Femur (tissue), 1 donor: ENCODE measurements around the gene DIRAS1.

ENCODE experiments used
- DNase-seq: peaks from one replicate; pipeline ENCODE4 v3.0.0-alpha.2; 2017

DIRAS1 gene

DNA sequence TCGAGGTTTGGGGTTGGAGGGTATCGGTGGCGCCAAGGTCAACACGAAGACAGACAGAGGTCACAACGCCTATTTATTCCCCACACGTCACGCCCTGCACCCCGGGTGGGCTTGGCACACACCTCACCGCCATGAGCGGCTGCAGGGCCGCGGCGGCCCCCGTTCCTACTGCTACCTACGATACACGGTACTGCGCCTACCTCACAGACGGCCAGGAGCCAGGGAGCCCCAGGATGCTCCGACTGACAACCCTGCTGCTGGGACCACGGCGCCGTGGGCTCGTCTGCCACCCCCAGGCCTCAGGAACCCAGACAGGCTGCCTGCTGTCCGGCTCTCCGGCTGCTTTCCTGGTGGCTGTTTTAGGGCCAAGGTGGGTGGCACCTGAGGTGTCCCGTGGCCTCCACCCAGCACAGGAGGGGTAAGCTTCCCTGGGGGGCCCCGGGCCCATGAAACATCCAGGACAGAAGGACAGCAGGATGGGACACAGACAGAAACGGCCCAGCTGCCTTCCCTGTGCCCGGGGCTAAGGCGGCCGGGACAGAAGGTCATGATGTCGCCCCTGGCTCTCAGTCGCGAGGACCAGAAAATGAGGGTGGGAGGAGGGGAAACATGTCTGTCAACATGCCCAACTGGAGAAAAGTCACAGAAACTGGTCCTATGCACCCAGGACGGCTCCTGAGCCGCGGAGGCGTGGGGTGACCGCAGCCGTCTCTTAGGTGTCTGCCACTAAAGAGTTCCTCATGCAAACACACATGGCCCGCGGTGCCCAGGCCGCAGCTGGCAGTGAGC lies 33.7 kb upstream of the DIRAS1 start:
- DNase-seq: no peak

DNA sequence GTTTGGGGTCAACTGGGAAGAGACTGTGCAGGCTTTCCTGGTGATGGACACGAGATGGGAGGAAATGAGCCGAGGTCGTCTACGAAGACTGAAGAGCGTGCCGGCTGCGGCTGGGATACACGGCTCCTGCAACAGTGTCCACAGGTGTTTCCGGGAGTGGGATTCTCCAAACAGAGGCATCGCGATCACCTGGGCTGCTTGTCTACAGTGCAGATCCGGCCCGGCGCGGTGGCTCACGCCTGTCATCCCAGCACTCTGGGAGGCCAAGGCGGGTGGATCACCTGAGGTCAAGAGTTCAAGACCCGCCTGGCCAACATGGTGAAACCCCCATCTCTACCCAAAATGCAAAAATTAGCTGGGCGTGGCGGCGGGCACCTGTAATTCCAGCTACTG lies 30.3 kb upstream of the DIRAS1 start:
- DNase-seq: no peak

DNA sequence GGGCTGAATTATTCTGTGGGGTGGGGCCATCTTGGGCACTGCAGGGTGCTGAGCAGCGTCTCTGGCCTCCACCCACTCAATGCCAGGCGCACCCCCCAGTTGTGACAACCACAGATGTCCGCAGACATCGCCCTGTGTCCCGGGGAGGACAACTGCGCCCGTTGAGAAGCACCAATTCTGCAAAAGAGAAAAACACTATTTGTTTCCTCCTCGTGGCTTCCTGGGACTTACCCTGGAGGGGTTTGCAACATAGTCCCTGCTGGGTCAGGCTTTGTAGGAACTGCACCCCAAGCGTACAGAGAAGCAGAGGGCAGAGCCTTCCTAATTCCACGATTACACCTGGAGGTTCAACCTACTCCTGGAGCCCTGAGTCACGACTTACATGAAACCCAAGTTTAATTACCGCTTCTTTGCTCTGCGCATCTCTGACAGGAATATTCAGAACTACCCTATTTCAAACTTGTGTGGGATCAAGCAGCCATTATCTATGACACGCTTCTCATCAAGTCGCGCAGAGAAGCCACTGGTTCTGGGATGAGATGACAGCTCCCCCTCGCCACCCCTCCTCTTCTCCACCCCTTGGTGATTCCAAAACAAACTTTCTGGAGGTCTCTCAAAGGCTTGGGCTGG lies 29.8 kb upstream of the DIRAS1 start:
- DNase-seq: no peak

DNA sequence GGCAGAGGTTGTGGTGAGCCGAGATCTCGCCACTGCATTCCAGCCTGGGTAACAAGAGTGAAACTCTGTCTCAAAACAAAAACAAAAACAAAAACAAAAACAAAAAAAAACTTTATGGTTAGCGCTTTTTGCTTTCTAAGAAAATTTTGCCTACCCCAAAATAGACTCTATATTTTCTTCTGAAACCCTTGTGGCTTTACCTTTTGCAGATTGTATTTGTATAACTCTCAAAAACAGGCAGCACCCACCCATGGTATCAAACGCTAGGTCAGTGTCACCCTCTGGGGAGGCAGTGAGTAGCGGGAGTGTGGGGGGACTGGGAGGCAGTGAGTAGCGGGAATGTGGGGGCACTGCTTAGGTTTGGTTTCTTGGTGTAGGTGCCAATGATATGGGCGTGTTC lies 26.2 kb upstream of the DIRAS1 start:
- no peak for DNase-seq

DNA sequence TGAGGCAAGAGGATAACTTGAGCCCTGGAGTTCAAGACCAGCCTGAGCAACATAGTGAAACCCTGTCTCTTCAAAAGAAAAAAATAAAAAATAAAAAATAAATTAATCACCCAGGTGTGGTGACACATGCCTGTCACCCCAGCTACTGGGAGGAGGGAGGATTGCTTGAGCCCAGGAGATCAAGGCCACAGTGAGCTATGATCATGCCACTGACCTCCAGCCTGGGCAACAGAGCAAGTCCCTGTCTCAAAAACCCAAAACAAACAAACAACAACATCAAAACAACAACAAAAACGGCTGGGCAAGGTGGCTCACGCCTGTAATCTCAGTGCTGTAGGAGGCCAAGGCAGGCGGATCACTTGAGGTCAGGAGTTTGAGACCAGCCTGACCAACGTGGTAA lies 22.9 kb upstream of the DIRAS1 start:
- DNase-seq: no peak

DNA sequence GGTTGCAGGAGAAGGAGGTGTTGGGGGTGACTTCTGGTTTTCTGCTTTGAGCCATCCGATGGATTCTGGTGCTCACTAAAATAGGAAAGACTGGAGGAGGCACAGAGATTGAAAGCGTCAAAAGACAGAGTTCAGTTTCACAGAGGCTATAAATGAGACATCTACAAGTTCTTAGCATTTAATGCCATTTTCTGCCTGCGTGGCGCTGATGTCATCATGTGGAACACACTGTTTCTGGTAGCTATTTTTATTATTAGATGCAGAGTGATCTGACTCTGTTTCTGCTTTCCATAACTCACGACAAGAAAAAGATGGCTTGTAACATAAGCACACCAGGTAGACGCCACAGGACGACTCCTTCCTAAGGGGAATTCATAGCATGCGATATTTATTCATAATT lies 21.9 kb upstream of the DIRAS1 start:
- no peak for DNase-seq

DNA sequence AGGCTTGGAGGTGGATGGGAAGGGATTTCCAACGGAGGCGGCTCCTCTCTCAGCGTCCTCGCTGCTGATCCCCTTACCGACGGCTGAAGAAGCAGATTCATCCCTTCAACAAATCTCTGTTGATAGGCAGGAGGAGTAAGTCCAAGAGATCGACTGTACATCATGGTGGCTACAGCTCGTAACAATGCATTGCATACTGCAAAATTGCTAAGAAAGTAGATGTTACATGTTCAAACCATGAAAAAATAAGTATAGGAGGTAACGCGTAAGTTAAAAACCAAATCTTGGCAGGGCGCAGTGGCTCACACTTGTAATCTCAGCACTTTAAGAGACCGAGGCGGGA lies 19.1 kb upstream of the DIRAS1 start:
- no peak for DNase-seq

DNA sequence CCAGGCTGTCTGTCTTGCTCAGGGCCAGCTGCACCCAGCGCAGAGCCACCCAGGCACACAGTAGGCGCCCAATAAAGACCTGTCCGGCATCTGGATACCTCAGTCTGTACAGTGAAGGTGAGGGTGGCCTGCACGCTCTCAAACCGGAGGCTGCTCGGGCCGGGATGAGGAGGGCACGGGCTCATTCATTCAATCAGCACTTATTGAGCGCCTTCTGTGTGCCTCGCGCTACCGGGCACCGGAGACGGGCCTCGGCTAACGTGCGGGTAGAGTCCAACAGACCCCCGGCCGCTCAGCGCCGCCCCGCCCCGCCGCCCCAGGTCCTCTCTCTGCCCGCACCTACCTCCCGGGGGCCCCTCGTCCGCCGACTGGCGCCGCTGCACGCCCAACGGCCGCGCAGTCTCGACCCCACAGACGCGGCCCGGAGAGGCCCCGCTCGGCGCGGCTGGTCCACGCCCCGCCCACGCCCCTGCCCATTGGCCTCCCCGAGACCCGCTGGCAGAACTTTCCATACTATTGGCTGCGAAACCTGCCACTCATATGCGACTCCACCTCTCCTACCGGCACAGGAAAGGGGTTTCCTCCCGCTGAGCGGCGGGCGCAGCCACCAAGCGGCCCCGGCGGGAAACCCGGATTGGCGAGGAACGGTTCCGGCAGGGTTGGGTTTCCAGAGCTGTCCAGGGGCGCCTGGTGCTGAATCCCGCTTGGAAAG lies 18.6 kb upstream of the DIRAS1 start, which contains the start of gene SLC39A3:
Gene SLC39A3, minus strand, starts transcription at position 416 of the 712 bp plus-strand sequence. CDS start 2,760 bp downstream, outside the sequence.
- peak; percentile 99 for DNase-seq

DNA sequence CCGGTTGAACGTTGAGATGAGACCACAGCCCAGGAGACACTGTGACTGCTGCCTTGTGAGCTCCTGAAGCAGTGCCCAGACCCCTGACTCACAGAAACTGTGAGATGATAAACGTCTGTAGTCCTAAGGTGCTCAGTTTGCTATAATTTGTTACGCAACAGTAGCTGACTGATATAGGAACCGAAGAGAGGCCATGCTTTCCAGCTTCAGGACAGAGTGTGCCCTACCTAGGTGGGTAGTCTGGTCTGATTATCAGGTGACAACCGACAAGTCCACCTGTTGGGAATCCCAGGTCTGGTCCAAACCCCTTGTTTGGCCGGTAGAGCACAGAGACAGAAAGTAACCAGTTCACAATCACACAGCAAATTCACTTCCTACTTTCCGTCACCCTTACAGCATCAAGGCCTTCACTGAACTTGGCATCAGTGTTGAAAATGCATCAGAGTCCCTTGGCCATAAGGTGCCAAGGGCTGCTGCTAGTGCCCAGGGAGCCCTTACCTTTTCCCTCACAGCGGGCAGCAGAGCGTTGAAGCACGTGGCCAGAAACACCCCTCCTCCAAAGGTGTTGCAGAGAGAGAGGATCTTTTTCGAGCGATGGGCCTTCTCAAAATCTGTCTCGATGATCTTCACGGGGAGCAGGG lies 15.5 kb upstream of the DIRAS1 start:
- DNase-seq: no peak

DNA sequence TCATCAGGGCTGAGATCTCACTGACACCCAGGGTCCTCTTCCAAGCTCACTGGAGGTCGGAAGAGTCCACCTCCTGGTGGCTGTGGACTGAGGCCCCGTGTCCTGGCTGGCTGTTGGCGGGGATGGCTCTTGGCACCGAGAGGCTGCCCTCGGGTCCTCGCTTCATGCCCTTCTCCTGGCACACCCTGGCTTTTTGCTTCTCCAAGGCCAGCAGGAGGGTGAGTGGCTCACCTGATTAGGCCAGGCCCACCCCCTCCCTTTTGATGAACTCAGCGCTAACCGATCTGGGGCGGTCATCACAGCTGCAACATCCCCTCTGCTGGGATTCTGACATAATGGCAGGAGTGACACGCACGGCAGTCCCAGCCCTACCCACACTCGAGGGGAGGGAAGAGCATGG lies 14.2 kb upstream of the DIRAS1 start:
- DNase-seq: no peak

DNA sequence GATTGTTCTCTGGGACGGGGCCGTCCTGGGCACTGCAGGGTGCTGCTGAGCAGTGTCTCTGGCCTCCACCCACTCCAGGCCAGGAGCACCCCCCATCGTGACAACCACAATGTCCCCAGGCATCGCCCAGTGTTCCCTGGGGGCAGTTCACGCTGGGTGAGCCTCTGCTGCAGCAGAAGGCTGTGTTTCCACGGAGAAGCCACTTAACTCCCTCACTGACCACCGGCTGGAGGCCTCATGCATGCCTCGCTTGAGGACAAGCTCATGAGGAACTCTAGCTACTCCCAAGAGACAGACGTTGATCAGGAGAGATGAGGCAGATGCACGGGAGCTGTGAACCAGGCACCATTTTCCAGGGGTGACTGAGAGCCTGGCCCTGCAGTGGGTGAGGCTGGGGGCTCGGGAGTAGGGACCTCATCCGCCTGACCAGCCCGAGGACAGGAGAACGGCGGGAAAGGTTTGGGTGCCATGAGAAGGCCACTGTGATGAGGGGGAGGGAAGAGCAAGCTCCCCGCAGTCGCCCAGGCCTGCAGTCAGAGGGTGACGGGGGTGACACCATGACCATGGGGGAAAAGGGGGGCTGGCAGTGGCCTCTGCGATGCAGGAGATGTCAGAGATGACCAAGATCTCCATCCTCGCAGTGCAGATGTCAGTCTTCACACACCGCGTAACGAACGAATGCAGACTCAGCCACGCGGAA lies 13.6 kb upstream of the DIRAS1 start:
- no peak for DNase-seq

DNA sequence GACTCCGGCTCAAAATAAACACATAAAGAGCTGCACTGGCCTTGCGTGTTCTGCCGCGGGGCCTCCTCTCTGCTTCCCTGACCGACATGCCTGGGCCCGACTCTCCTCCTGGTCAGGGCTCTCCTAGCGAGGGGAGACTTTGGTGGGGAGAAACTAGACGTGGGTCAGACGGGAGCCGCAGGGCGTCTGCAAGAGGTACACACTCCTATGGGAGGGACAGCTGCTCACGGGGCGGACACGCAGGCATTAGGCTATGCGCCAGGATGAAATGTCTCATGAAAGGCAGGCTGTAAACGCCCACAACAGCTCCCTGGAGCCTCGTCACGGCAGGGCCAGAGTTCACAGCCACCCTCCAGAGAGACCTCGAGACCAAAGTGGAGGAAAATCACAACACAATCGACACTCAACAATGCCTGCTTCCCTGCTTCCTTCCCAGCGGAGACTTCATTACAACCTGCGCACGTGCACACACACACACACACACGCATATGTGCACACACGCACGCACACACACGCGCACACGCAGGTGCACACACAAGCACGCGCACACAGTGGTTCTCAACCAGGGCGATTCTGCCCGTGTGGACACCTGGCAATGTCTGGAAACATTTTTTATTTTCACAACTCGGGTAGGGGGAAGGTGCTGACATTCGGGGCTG lies 12.9 kb upstream of the DIRAS1 start:
- no peak for DNase-seq

DNA sequence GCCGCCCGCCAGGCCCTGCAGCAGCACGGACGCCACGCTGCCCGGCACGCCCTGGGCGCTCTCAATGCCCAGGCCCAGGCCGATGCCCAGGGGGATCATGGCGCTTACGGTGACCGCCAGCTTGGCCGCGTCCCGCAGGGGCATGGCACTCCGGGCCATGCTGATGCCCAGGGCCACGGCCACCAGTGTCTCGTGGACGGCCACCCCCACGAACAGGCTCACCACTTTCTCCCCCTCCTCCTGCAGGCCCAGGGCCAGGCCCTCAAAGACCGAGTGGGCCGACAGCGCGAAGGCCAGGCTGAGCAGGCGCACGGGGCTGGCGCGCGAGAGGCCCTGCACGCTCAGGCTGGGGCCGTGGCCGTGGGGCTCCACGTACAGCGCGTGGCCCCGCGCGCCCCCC lies 11.7 kb upstream of the DIRAS1 start:
- DNase-seq: no peak

DNA sequence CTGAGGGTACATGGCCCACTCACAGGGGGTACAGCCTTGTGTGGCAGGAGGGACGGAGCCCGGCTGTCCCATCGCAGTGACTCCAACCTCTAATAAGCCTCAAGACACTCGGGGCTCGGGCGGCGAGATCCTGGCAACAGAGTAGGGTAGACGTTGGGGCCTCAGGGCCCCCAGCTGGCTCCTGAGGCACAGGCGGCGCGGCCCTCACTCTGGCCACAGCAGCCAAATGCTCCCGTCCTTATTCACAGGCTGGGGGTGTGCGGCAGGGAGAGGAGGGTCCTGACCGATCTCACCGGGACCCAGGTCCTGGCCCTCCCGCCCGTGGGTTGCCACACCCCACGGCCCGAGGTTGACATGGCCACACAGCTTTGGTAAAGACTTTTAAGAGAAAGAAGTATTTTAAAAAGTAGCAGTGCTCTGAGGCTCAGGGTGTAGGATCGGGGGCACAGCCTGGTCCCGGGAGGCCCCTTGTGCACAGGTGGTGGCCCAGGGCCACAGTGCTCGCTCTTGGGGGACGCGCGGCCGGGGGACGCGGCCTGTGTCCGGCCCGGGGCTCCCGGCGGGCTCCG lies 11.1 kb upstream of the DIRAS1 start:
- no peak for DNase-seq

DNA sequence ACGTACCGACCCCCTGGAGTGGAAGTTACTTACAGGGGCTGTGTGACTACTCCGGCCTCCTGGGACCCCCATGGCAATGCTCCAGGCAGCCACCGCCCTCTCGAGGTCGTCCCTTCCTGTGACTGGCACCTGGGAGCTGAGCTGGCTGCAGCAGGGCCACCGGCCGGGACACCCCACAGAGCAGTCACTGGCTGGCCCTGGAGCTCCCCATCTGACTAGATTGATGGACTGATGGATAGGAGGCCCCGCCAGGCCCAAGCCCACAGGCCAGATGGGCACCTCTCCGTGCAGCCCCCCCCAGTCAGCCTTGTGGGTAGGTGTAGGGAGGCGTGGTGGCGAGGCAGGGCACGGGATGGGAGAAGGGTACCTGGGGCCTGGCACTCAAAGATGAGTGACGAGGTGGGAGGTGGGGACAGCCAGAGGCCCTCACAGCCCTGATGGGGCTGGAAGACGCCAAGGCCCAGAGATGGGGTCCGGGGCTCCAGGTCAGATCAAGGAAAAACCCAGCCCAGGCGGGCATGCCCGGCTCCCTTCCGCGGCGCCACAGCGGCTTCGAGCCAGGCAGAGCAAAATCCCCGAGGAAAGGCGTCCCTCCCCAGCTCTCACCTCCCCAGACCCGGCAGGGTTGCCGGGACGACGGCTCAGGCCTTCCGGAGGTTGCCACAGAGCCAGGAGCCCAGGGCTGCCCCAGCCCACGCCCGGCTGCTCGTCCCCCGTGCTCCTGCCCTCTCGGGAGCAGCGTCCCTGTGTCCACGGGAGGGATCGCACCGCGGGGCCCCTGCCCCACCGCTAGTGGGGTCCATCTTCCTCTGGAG lies 10.2 kb upstream of the DIRAS1 start:
- DNase-seq: no peak

DNA sequence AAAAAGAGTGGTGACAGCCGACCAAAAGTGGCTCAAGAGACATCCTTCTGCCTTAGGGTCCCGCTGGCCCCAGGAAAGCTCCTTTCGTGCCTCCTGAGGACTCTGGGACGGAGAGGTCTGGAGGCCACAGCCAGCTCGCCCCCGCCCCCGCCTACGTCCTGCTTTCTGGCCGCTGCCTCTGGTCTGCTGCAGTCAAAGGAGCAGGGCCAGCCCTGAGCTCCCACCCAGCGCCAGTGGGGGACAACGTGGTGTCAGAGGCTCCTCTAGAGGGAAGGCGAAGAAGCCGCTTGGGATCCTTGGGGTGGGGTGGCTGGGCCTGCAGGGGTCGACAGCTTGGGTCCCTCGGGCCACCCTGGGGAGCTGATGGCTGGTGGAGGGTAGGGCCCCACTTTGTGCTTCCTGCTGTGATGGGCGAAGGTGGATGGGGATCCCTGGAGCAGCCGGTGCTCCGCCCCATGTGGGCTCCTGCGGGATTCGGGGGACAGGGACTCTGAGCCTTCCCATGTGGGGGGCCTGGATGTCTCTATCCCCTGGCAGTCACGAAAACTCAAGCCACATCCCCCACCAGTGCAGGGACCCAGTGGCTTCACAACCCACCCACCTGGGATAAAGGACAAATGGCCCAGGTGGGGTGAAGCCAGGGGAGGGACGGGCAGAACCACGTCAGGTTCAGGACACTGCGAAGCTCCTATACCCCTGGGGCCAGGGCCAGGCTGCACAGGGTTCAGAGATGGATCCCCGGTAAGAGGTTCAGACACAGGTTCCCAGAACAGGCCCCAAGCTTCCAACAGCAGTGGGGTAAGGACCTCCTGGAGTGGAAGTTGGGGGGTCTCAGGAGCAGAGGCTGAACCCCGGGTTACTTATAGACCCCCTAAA lies 9.0 kb upstream of the DIRAS1 start:
- no peak for DNase-seq

DNA sequence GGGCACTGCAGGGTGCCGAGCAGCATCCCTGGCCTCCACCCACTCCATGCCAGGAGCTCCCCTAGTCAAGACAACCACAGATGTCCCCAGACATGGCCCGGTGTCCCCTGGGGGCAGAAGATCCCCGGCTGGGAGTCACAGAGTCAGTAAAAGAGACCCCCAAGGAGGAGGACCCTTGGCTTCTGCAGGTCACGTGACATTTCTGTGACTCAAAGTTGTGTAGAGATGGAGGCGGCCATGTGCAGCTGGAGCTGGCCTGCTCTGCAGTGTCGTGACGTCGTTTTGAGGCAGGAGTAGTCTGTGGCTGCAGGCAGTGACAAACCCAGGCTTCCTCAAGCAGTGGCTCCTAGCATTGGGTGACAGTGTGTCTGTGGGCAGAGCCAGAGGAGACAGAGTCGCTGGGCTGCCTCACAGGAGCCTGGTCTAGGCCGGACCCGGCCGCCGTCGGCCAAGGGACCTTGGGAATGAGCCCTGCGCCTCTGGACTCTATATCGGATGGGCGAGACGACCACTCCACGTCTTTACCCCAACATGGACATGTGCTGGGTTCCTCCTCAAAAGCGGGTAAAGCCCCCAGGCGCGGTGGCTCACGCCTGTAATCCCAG lies 7.7 kb upstream of the DIRAS1 start:
- DNase-seq: no peak

DNA sequence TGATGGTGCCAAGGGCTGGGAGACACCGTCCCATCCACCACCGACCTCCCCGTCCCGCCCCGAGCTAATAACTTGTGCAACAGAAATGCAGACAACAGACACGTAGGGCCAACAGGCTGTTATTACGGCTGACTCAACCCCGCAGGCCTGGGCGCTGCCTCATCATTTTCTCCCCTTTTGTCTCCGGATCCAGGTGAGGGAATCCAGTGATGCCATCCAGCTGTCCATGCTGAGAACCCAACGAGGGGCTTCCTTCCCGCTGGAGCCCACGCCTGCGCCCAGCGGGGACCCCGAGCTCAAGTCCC lies 6.4 kb upstream of the DIRAS1 start:
- no peak for DNase-seq

DNA sequence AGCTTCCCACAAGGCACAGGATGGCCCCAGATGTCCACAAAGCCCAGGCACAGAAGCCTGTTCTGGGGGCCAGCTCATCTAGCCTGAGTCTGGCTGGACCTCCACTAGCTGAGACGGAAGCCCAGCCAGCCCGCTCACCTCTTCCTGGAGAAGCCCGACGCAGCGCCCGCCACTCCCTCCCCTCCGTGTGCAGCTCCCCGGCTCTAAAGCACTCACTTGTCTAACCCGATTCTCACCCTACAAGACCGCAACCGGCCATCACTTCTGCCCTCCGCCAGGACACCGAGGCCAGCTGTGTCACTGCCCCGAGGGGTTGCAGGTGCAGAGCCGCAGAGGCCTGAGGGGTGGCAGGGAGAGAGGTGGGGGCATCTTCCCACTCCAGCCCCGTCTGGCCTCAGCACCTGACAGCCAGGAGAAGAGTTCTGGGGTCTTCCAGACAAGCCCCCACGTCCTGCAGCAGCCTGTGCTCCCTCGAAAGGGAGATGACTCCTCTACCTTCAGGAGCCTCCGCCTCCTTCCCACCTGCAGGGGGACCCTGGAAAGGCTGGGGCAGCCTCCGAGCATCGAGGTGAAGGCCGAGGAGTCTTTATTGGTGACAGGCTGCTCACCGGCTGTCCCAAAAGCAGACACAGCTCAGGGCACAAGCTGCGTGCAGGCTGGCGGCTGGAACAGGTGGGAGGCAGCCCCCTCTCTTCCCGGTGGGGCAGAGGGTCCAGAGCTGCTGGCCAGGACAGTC lies 5.9 kb upstream of the DIRAS1 start:
- no peak for DNase-seq
